Thoracic aorta endothelial cell (primary cell): ENCODE data around the gene ITGA8. TPM values are rescaled to one million over a fixed set of nuclear protein-coding genes. Genes with fewer than 3 reads are reported as not detected.

ENCODE experiments used
- total RNA-seq: library from RNA; depleted of rRNA; stranded (reverse); fragments of >200 nt; gene quantifications from 2 replicates; pipeline ENCODE4 v1.2.3, GENCODE V29; 2012

ITGA8 gene
- total RNA-seq, result 0.13 and 0.65 TPM in 2 replicates

GRCh38 chr10:15719899-15720634 is at the start of gene ITGA8:
Gene ITGA8 (minus strand): TSS chr10:15719922. CDS start chr10:15719771, 151 bp downstream.

Other genes starting within 250 kb of the ITGA8 start
- gene MINDY3, start 140.6 kb upstream of the ITGA8 start, total RNA-seq, result 39.8 and 45.2 TPM in 2 replicates